ENCODE data around the gene ITPK1. TPM values are rescaled to one million over a fixed set of nuclear protein-coding genes. Genes with fewer than 3 reads are reported as not detected.
A peak's percentile ranks its signal among the peaks of the same experiment; 100 is the strongest.

The ITPK1 gene
- total and polyA plus RNA-seq, 8 donors, result 17.8 to 46.3 (median 28.9) TPM

DNA sequence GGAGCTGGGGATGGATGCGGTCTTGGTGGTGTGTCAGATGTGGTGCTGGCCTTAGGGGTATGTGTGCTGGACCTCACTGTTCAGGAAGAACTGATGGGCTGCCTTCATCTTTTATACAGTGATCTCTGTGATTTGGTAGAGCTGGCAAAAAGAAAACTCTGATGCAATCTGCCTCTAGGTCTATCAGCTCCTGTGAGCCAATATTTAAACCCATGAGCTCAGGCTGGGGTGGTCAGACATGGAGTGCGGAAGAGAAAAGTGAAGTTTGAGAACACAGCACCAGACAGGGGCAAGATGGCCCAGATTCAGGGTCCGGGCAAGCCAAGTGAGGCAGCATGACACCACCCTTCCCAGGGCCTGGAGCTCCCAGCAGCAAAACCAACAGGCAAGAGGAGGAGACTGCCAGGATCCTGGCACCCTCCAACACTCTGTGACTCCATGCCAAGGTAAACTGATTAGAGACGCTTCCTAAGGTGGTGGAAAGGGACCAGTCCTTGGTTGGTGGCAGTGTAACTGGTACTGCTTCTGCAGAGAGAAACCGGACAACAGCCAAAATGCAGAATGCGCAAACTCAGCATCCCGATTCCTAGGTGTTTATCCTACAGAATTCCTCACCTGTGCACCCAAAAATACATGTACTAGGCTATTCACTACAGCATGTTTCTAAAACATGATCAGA is 110.5 kb downstream of the ITPK1 start:
- Histone ChIP-seq H3K36me3 (no peaks in the 10 kb centered on the region), H3K4me3 (no peak overlapping the region), H3K27me3 (no peaks in the 10 kb centered on the region), H3K4me1 (peaks cover 18 to 58% (median 45%) of the 10 kb centered on the region in 4 donors), H3K27ac (peak overlapping the region in 1 of 5 donors; percentile 15), H3K9me3 (no peaks in the 10 kb centered on the region)
- 42 to 68% (median 52%) methylated on average over 7 of the region's 7 CpGs for WGBS, 5 donors
- peak in 1 of 2 donors; percentile 83 for DNase-seq
- intact Hi-C loops (cut with DNase I; ENCODE audit: low total_unique reads), result no loop called here
- TF ChIP-seq, protein P1, sequence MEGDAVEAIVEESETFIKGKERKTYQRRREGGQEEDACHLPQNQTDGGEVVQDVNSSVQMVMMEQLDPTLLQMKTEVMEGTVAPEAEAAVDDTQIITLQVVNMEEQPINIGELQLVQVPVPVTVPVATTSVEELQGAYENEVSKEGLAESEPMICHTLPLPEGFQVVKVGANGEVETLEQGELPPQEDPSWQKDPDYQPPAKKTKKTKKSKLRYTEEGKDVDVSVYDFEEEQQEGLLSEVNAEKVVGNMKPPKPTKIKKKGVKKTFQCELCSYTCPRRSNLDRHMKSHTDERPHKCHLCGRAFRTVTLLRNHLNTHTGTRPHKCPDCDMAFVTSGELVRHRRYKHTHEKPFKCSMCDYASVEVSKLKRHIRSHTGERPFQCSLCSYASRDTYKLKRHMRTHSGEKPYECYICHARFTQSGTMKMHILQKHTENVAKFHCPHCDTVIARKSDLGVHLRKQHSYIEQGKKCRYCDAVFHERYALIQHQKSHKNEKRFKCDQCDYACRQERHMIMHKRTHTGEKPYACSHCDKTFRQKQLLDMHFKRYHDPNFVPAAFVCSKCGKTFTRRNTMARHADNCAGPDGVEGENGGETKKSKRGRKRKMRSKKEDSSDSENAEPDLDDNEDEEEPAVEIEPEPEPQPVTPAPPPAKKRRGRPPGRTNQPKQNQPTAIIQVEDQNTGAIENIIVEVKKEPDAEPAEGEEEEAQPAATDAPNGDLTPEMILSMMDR (IDR thresholded peaks at IDR 0.05), result no peak
- TF ChIP-seq POLR2AphosphoS5 (IDR thresholded peaks at IDR 0.05) (no peak), POLR2A (IDR thresholded peaks at IDR 0.05) (no peak), EP300 (IDR thresholded peaks at IDR 0.05) (no peak)

DNA sequence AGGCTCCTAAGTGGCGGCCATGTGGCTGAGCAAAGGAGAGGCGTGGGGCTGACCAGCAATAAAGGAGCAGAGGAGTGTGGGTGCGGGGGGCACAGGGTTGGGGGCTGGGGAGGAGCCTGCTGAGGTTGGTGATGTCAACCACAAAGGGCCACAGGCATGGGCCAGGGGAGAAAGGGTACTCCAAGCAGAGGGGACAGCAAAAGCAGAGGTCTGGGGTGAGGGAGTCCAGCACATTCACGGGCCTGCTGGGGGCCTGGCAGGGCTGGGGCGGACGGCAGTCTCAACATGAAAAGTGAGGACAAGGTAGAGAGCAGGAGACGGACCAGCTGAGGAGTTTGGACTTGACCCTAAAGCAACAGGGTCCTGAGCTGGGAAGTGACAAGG is 111.0 kb downstream of the ITPK1 start:
- no peak overlapping the region for H3K4me3 ChIP-seq
- TF ChIP-seq, protein P1 (IDR thresholded peaks at IDR 0.05), result no peak
- TF ChIP-seq POLR2AphosphoS5 (IDR thresholded peaks at IDR 0.05), result no peak
- no peak for TF ChIP-seq EP300 (IDR thresholded peaks at IDR 0.05)
- no peak for TF ChIP-seq POLR2A (IDR thresholded peaks at IDR 0.05)
- DNase-seq, result no peak
- H3K27ac ChIP-seq, result no peak overlapping the region
- H3K36me3 ChIP-seq, result no peaks in the 10 kb centered on the region
- intact Hi-C loops (cut with DNase I; ENCODE audit: low total_unique reads), result no loop called here
- peaks cover 18 to 58% (median 40%) of the 10 kb centered on the region in 4 donors for H3K4me1 ChIP-seq
- 90 to 98% (median 96%) methylated on average over 7 of the region's 7 CpGs for WGBS, 5 donors
- H3K9me3 ChIP-seq, result no peaks in the 10 kb centered on the region
- no peaks in the 10 kb centered on the region for H3K27me3 ChIP-seq

DNA sequence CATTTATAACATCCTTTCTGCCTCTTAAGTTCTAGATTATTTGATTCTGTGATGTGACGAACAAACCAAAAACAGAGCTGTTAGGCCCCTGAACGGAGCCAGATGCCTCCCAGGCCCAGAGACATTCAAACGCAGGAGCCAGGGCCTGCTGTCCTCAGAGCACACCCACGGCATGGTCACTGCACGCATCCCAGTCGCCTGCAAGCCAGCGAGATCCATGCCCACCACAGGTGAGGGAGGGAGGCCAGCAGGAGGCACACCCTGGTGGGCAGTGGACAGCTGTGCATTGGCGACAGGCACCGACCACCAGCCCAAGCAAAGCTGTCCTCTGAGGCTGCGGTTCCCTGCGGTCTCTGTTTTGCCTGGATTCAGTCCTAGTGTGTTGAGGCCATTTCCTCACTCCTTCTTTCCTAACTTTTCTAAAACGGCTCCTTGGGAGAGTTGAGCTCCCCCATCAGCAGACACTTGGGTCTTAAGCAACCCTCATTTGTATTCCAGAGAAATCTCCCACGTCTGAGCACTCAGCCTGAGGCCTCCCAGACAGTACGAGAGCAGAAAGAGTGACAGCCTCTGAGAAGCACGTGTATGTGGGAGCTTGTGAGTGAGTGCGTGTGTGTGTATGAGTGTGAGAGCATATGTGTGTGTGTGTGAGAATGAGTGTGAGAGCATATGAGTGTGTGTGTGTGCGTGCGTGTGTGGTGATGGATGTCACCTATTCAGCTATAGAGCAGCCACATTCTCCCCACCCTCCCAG is 111.6 kb downstream of the ITPK1 start:
- H3K4me3 ChIP-seq, result no peak overlapping the region
- intact Hi-C loops (cut with DNase I; ENCODE audit: low total_unique reads), result no loop called here
- peaks cover 0 to 6% (median 1%) of the 10 kb centered on the region in 4 donors for H3K36me3 ChIP-seq
- WGBS, 5 donors, result 92 to 96% (median 95%) methylated on average over 17 to 18 of the region's 18 CpGs
- H3K27me3 ChIP-seq, result no peaks in the 10 kb centered on the region
- TF ChIP-seq POLR2AphosphoS5 (IDR thresholded peaks at IDR 0.05) (no peak), EP300 (IDR thresholded peaks at IDR 0.05) (no peak), POLR2A (IDR thresholded peaks at IDR 0.05) (no peak)
- TF ChIP-seq, protein P1 (IDR thresholded peaks at IDR 0.05), result no peak
- DNase-seq, result no peak
- no peaks in the 10 kb centered on the region for H3K9me3 ChIP-seq
- H3K27ac ChIP-seq, result no peak overlapping the region
- peaks cover 18 to 60% (median 38%) of the 10 kb centered on the region in 4 donors for H3K4me1 ChIP-seq

DNA sequence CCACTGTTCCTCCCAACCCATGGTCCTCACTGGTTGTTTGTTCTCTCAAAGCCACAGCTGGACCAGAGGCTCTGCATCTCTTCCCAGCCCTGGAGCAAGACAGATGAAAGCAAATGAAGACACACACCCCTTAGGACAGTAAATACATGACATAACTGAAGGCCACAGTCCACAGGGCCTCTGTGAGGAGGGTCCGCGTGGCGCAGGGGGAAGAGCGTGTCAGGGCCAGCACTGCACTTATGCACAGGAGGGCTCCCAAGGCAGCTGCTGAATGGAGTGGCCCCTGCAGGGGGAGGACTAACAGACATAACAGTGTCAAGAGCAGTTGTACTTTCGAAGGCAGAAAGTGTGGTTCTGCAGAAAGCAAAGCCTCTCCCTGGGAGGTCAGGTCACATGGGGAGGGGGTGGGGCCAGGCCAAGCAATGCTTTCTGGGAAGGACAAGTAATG is 112.8 kb downstream of the ITPK1 start:
- 88 to 95% (median 93%) methylated on average over 4 to 5 of the region's 5 CpGs for WGBS, 5 donors
- TF ChIP-seq POLR2A (IDR thresholded peaks at IDR 0.05), result no peak
- TF ChIP-seq EP300 (IDR thresholded peaks at IDR 0.05), result no peak
- TF ChIP-seq, protein P1 (IDR thresholded peaks at IDR 0.05), result no peak
- TF ChIP-seq POLR2AphosphoS5 (IDR thresholded peaks at IDR 0.05), result no peak
- Histone ChIP-seq H3K36me3 (peaks cover 0 to 7% (median 1%) of the 10 kb centered on the region in 4 donors), H3K9me3 (no peaks in the 10 kb centered on the region), H3K4me1 (peaks cover 12 to 52% (median 28%) of the 10 kb centered on the region in 4 donors), H3K4me3 (no peak overlapping the region), H3K27me3 (no peaks in the 10 kb centered on the region), H3K27ac (no peak overlapping the region)
- no peak for DNase-seq
- intact Hi-C loops (cut with DNase I; ENCODE audit: low total_unique reads), result no loop called here

Data from stomach (tissue), 9 donors.